SJCRH30 (cell line): Measurements from ENCODE around the gene ARF5. TPM values are rescaled to one million over a fixed set of nuclear protein-coding genes. Genes with fewer than 3 reads are reported as not detected.
"Not testable (repeated sequence)": the region's sequence is repeated elsewhere in the genome, so short reads cannot be mapped to it uniquely, and the experiment has no call there.

Experiments used
- DNase-seq, 2 experiments: peaks; one replicate each; pipeline ENCODE4 v3.0.0-alpha.2; 2015 to 2020
- H3K27ac ChIP-seq: fragments of 250-450 bp; sonication (Bioruptor Pico); 2 replicates; pipeline ENCODE4 v1.5.1; 2020; ENCODE audit warnings: mild to moderate bottlenecking, moderate library complexity
- H3K27me3 ChIP-seq: fragments of 250-450 bp; sonication (Bioruptor Pico); 2 replicates; pipeline ENCODE4 v1.5.1; 2020; ENCODE audit warnings: mild to moderate bottlenecking, moderate library complexity
- H3K36me3 ChIP-seq: fragments of 250-450 bp; sonication (Bioruptor Pico); 2 replicates; pipeline ENCODE4 v1.5.1; 2020; ENCODE audit warnings: mild to moderate bottlenecking, moderate library complexity
- H3K4me1 ChIP-seq: fragments of 250-450 bp; sonication (Bioruptor Pico); 2 replicates; pipeline ENCODE4 v1.5.1; 2020; ENCODE audit warnings: mild to moderate bottlenecking, moderate library complexity
- H3K4me3 ChIP-seq: fragments of 250-450 bp; sonication (Bioruptor Pico); 2 replicates; pipeline ENCODE4 v1.5.1; 2020; ENCODE audit warnings: mild to moderate bottlenecking, moderate library complexity
- H3K9me3 ChIP-seq: fragments of 250-450 bp; sonication (Bioruptor Pico); replicated peaks from 2 replicates; pipeline ENCODE4 v1.5.1; 2020; ENCODE audit warnings: mild to moderate bottlenecking, moderate library complexity
- total RNA-seq: library from RNA; depleted of rRNA; stranded (reverse); fragments of >200 nt; shearing (Covaris generic); gene quantifications from 2 replicates; pipeline ENCODE4 v1.2.3, GENCODE V29; 2014; rRNA removed

Gene ARF5
- 120 and 152 TPM in 2 replicates for total RNA-seq

- DNase-seq, result peak; percentile 84 to 90
- 0 out of 2 replicates have a peak, but pooled peaks cover 2% of the 10 kb centered on the region for H3K4me1 ChIP-seq
- H3K27ac ChIP-seq, result peak within 1 kb of the TSS; percentile 56
- H3K36me3 ChIP-seq, result peaks cover 10% of the 10 kb centered on the region
- no peaks in the 10 kb centered on the region for H3K9me3 ChIP-seq
- H3K4me3 ChIP-seq, result peak within 1 kb of the TSS; percentile 97
- H3K27me3 ChIP-seq, result no peaks in the 10 kb centered on the region
These were observed at the start of gene ARF5 for GRCh38 chr7:127588019-127588696. TSS of gene ARF5 (plus strand) at chr7:127588411. CDS start at chr7:127588499, 88 bp downstream.

GRCh38 chr7:127539116-127539515, 49.1 kb upstream of the ARF5 start:
- H3K36me3 ChIP-seq, result no peaks in the 10 kb centered on the region

GRCh38 chr7:127540461-127540860, 47.8 kb upstream of the ARF5 start:
- not testable (repeated sequence) for H3K27ac ChIP-seq, DNase-seq, H3K4me1 ChIP-seq, H3K9me3 ChIP-seq, H3K36me3 ChIP-seq, H3K4me3 ChIP-seq, H3K27me3 ChIP-seq

More at GRCh38 chr7:127539116-127539515, 49.1 kb upstream of the ARF5 start:
- no peaks in the 10 kb centered on the region for H3K9me3 ChIP-seq
- H3K4me1 ChIP-seq, result no peaks in the 10 kb centered on the region
- no peak overlapping the region for H3K27ac ChIP-seq
- H3K4me3 ChIP-seq, result no peak overlapping the region
- no peak for DNase-seq
- H3K27me3 ChIP-seq, result peaks cover 5% of the 10 kb centered on the region; the same call in 1 of the 2 replicates

GRCh38 chr7:127541548-127541947, 46.7 kb upstream of the ARF5 start:
- Histone ChIP-seq H3K27ac (no peak overlapping the region), H3K36me3 (no peaks in the 10 kb centered on the region), H3K27me3 (peaks cover 5% of the 10 kb centered on the region; the same call in 1 of the 2 replicates), H3K4me1 (no peaks in the 10 kb centered on the region), H3K4me3 (no peak overlapping the region), H3K9me3 (0 out of 2 replicates have a peak, but pooled peaks cover 3% of the 10 kb centered on the region)
- no peak for DNase-seq

- Histone ChIP-seq H3K36me3 (no peaks in the 10 kb centered on the region), H3K4me3 (no peak overlapping the region), H3K9me3 (0 out of 2 replicates have a peak, but pooled peaks cover 6% of the 10 kb centered on the region), H3K27me3 (no peaks in the 10 kb centered on the region), H3K4me1 (no peaks in the 10 kb centered on the region), H3K27ac (no peak overlapping the region)
- no peak for DNase-seq
These were observed 41.9 kb upstream of the ARF5 start for GRCh38 chr7:127546313-127546712.

- no peak for DNase-seq
- Histone ChIP-seq H3K27me3 (no peaks in the 10 kb centered on the region), H3K27ac (no peak overlapping the region), H3K4me3 (no peak overlapping the region), H3K4me1 (no peaks in the 10 kb centered on the region), H3K36me3 (no peaks in the 10 kb centered on the region), H3K9me3 (0 out of 2 replicates have a peak, but pooled peaks cover 8% of the 10 kb centered on the region)
These were observed 38.0 kb upstream of the ARF5 start for GRCh38 chr7:127550247-127550646.

GRCh38 chr7:127551941-127552340, 36.3 kb upstream of the ARF5 start:
- Histone ChIP-seq H3K36me3 (no peaks in the 10 kb centered on the region), H3K9me3 (0 out of 2 replicates have a peak, but pooled peaks cover 4% of the 10 kb centered on the region), H3K4me1 (no peaks in the 10 kb centered on the region), H3K27ac (no peak overlapping the region), H3K27me3 (no peaks in the 10 kb centered on the region), H3K4me3 (no peak overlapping the region)
- no peak for DNase-seq

- H3K36me3 ChIP-seq, result no peaks in the 10 kb centered on the region
- DNase-seq, result no peak
These were observed 31.8 kb upstream of the ARF5 start for GRCh38 chr7:127556404-127556803.

GRCh38 chr7:127557803-127558202, 30.4 kb upstream of the ARF5 start:
- H3K4me1 ChIP-seq, result no peaks in the 10 kb centered on the region
- H3K27me3 ChIP-seq, result no peaks in the 10 kb centered on the region
- peaks cover 5% of the 10 kb centered on the region; the same call in 1 of the 2 replicates for H3K9me3 ChIP-seq
- no peak overlapping the region for H3K27ac ChIP-seq
- DNase-seq, result no peak
- no peak overlapping the region for H3K4me3 ChIP-seq
- no peaks in the 10 kb centered on the region for H3K36me3 ChIP-seq

More at GRCh38 chr7:127556404-127556803, 31.8 kb upstream of the ARF5 start:
- Histone ChIP-seq H3K4me3 (no peak overlapping the region), H3K27ac (no peak overlapping the region), H3K9me3 (0 out of 2 replicates have a peak, but pooled peaks cover 3% of the 10 kb centered on the region), H3K27me3 (no peaks in the 10 kb centered on the region), H3K4me1 (no peaks in the 10 kb centered on the region)

- H3K9me3 ChIP-seq, result peaks cover 6% of the 10 kb centered on the region
- H3K27ac ChIP-seq, result no peak overlapping the region
- H3K4me3 ChIP-seq, result no peak overlapping the region
- no peak for DNase-seq
- H3K27me3 ChIP-seq, result no peaks in the 10 kb centered on the region
- 0 out of 2 replicates have a peak, but pooled peaks cover 3% of the 10 kb centered on the region for H3K4me1 ChIP-seq
- H3K36me3 ChIP-seq, result no peaks in the 10 kb centered on the region
These were observed 22.0 kb upstream of the ARF5 start for GRCh38 chr7:127566242-127566641.

GRCh38 chr7:127568034-127568433, 20.2 kb upstream of the ARF5 start:
- not testable (repeated sequence) for H3K4me1 ChIP-seq, H3K36me3 ChIP-seq, H3K27me3 ChIP-seq, H3K27ac ChIP-seq, DNase-seq, H3K4me3 ChIP-seq, H3K9me3 ChIP-seq

GRCh38 chr7:127571741-127572505, 16.3 kb upstream of the ARF5 start:
- Histone ChIP-seq H3K27me3 (no peaks in the 10 kb centered on the region), H3K9me3 (no peaks in the 10 kb centered on the region), H3K36me3 (no peaks in the 10 kb centered on the region), H3K4me3 (no peak overlapping the region), H3K27ac (no peak overlapping the region), H3K4me1 (no peaks in the 10 kb centered on the region)
- DNase-seq, result no peak

- Histone ChIP-seq H3K4me1 (no peaks in the 10 kb centered on the region), H3K36me3 (peaks cover 18% of the 10 kb centered on the region), H3K4me3 (no peak overlapping the region), H3K27me3 (no peaks in the 10 kb centered on the region), H3K9me3 (no peaks in the 10 kb centered on the region), H3K27ac (no peak overlapping the region)
- no peak for DNase-seq
These were observed 10.1 kb upstream of the ARF5 start for GRCh38 chr7:127578036-127578684.

GRCh38 chr7:127578711-127579275, 9.4 kb upstream of the ARF5 start:
- Histone ChIP-seq H3K4me1 (no peaks in the 10 kb centered on the region), H3K36me3 (peaks cover 18% of the 10 kb centered on the region), H3K9me3 (no peaks in the 10 kb centered on the region), H3K27me3 (no peaks in the 10 kb centered on the region), H3K4me3 (no peak overlapping the region), H3K27ac (no peak overlapping the region)
- DNase-seq, result no peak
